ENCODE results near the gene ZNF366.

GRCh38 chr5:72537166-72537565 is 30.0 kb upstream of the ZNF366 start:
- TF ChIP-seq, protein P1, sequence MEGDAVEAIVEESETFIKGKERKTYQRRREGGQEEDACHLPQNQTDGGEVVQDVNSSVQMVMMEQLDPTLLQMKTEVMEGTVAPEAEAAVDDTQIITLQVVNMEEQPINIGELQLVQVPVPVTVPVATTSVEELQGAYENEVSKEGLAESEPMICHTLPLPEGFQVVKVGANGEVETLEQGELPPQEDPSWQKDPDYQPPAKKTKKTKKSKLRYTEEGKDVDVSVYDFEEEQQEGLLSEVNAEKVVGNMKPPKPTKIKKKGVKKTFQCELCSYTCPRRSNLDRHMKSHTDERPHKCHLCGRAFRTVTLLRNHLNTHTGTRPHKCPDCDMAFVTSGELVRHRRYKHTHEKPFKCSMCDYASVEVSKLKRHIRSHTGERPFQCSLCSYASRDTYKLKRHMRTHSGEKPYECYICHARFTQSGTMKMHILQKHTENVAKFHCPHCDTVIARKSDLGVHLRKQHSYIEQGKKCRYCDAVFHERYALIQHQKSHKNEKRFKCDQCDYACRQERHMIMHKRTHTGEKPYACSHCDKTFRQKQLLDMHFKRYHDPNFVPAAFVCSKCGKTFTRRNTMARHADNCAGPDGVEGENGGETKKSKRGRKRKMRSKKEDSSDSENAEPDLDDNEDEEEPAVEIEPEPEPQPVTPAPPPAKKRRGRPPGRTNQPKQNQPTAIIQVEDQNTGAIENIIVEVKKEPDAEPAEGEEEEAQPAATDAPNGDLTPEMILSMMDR (IDR thresholded peaks at IDR 0.05) = no peak
- no peak for TF ChIP-seq POLR2A (IDR thresholded peaks at IDR 0.05)

Data from testis (tissue), 2 donors.